Muscle of arm (tissue), 12 donors: ENCODE results near the gene RSPH10B. TPM values are rescaled to one million over a fixed set of nuclear protein-coding genes. Genes with fewer than 3 reads are reported as not detected.
"Not testable (repeated sequence)": the region's sequence is repeated elsewhere in the genome, so short reads cannot be mapped to it uniquely, and the experiment has no call there.

Experiments used
- DNase-seq: peaks from one replicate; pipeline ENCODE4 v3.0.0-alpha.2; 2013
- polyA plus RNA-seq, 12 donors: library from polyadenylated mRNA; unstranded; fragments of 120-200 nt; gene quantifications; one replicate each; pipeline ENCODE4 v1.2.1, GENCODE V29; 2013; ENCODE audit not compliant: insufficient read length in 12 of 12

The RSPH10B gene
- polyA plus RNA-seq, 12 donors, result 0.23 to 0.72 (median 0.48) TPM; not detected in 3

- DNase-seq, result not testable (repeated sequence)
Measured at GRCh38 chr7:5930290-5930689, 40.2 kb downstream of the RSPH10B start.

GRCh38 chr7:5926263-5926870 is 44.1 kb downstream of the RSPH10B start:
- DNase-seq, result not testable (repeated sequence)

- not testable (repeated sequence) for DNase-seq
Measured at GRCh38 chr7:5924630-5925029, 45.9 kb downstream of the RSPH10B start.

- not testable (repeated sequence) for DNase-seq
Measured at GRCh38 chr7:5924180-5924579, 46.3 kb downstream of the RSPH10B start.

GRCh38 chr7:5916529-5916928 is 54.0 kb downstream of the RSPH10B start:
- DNase-seq, result not testable (repeated sequence)

- not testable (repeated sequence) for DNase-seq
Measured at GRCh38 chr7:5908835-5909234, 61.7 kb downstream of the RSPH10B start.

GRCh38 chr7:5904726-5905125 is 65.8 kb downstream of the RSPH10B start:
- DNase-seq, result not testable (repeated sequence)

- not testable (repeated sequence) for DNase-seq
Measured at GRCh38 chr7:5903002-5903401, 67.5 kb downstream of the RSPH10B start.

GRCh38 chr7:5898480-5899224 is 71.8 kb downstream of the RSPH10B start, which contains the start of gene CCZ1:
Gene CCZ1 (plus strand): TSS chr7:5898733. CDS start chr7:5898800, 67 bp downstream.
- peak; percentile 32 for DNase-seq

GRCh38 chr7:5897369-5897919 is 73.0 kb downstream of the RSPH10B start:
- DNase-seq, result not testable (repeated sequence)

GRCh38 chr7:5892498-5892897 is 78.0 kb downstream of the RSPH10B start:
- no peak for DNase-seq

GRCh38 chr7:5890244-5890643 is 80.2 kb downstream of the RSPH10B start:
- DNase-seq, result not testable (repeated sequence)

- not testable (repeated sequence) for DNase-seq
Measured at GRCh38 chr7:5888021-5888420, 82.5 kb downstream of the RSPH10B start.

- not testable (repeated sequence) for DNase-seq
Measured at GRCh38 chr7:5884431-5884830, 86.1 kb downstream of the RSPH10B start.

GRCh38 chr7:5880106-5880505 is 90.4 kb downstream of the RSPH10B start:
- DNase-seq, result not testable (repeated sequence)

- not testable (repeated sequence) for DNase-seq
Measured at GRCh38 chr7:5879591-5879990, 90.9 kb downstream of the RSPH10B start.

Other genes starting within 250 kb of the RSPH10B start
- gene RNF216, start 189.0 kb downstream of the RSPH10B start, polyA plus RNA-seq, result 10 to 100 TPM; 27.1 to 73.9 (median 30.2) TPM
- gene OCM, start 89.9 kb downstream of the RSPH10B start, polyA plus RNA-seq, result under 1 TPM in 1 of 12 donors, not detected in 11; 0.77 TPM
- gene CCZ1, start 72.0 kb downstream of the RSPH10B start, polyA plus RNA-seq, result 10 to 100 TPM in 11 of 12 donors, not detected in 1; 50.2 to 69.5 (median 63.0) TPM
- gene PMS2, start 38.4 kb upstream of the RSPH10B start, polyA plus RNA-seq, result 10 to 100 TPM in 10 of 12 donors, 1 to 10 TPM in 1, not detected in 1; 8.9 to 19.1 (median 11.4) TPM
- gene AIMP2, start 38.6 kb upstream of the RSPH10B start, polyA plus RNA-seq, result 10 to 100 TPM in 11 of 12 donors, not detected in 1; 20.6 to 42.3 (median 28.2) TPM
- gene ANKRD61, start 60.7 kb upstream of the RSPH10B start, polyA plus RNA-seq, result 1 to 10 TPM in 5 of 12 donors, under 1 TPM in 5, not detected in 2; 0.31 to 2.5 (median 0.97) TPM
- 100 to 1,000 TPM in 1 of 12 donors, 10 to 100 TPM in 10, not detected in 1; 38.6 to 103 (median 59.8) TPM for gene EIF2AK1, start 88.5 kb upstream of the RSPH10B start, polyA plus RNA-seq
- gene USP42, start 134.3 kb upstream of the RSPH10B start, polyA plus RNA-seq, result 10 to 100 TPM in 5 of 12 donors, 1 to 10 TPM in 6, not detected in 1; 7.6 to 15.9 (median 9.8) TPM